Mesenteric fat pad (tissue), 1 donor: ENCODE data around the gene IL25. TPM values are rescaled to one million over a fixed set of nuclear protein-coding genes. Genes with fewer than 3 reads are reported as not detected.
A peak's percentile ranks its signal among the peaks of the same experiment; 100 is the strongest.

ENCODE experiments used
- microRNA-seq: library from miRNA; unstranded; fragments of <30 nt; microRNA quantifications from one replicate; pipeline ENCODE4 v1.2.0, GENCODE V29; 2020; ENCODE audit warnings: borderline number of aligned reads
- total RNA-seq: library from RNA; stranded (reverse); fragmentation: NEBNext Ultra II Directional; extraction: Animal tissue kit (Norgen Biotek cat#: 25700); gene quantifications from one replicate; pipeline ENCODE4 v1.2.1, GENCODE V29; 2021
- donor health status: DM: yes; HTN: yes; CAD: no.

IL25 gene
- total RNA-seq, 1 donor from 2014 or later, result not detected

Small RNA genes within 50 kb of the gene (microRNA-seq; reads per million reads assigned to microRNA genes)
- gene MIR208A (16.7 reads per million, percentile 15 among the genes with 10 or more reads in this experiment), gene MIR208B (74.8 reads per million, percentile 41 among the genes with 10 or more reads in this experiment)

Other genes with a start within 250 kb of the IL25 start
- gene SLC7A8, start 189.1 kb upstream of the IL25 start, total RNA-seq, result 33.4 TPM
- not detected for gene RNF212B, start 134.9 kb upstream of the IL25 start, total RNA-seq
- 6.8 TPM for gene HOMEZ, start 86.7 kb upstream of the IL25 start, total RNA-seq
- gene PPP1R3E, start 70.0 kb upstream of the IL25 start, total RNA-seq, result 8.0 TPM
- gene BCL2L2, start 66.0 kb upstream of the IL25 start, total RNA-seq, result 60.1 TPM
- gene PABPN1, start 51.4 kb upstream of the IL25 start, total RNA-seq, result 129 TPM
- 7.0 TPM for gene SLC22A17, start 19.9 kb upstream of the IL25 start, total RNA-seq
- 15.5 TPM for gene EFS, start 7.6 kb upstream of the IL25 start, total RNA-seq
- not detected for gene CMTM5, start 4.2 kb downstream of the IL25 start, total RNA-seq
- gene MYH6, start 35.5 kb downstream of the IL25 start, total RNA-seq, result not detected
- gene MYH7, start 62.9 kb downstream of the IL25 start, total RNA-seq, result not detected
- gene NGDN, start 96.9 kb downstream of the IL25 start, total RNA-seq, result 29.7 TPM
- 3.1 TPM for gene ZFHX2, start 179.0 kb downstream of the IL25 start, total RNA-seq
- gene THTPA, start 183.5 kb downstream of the IL25 start, total RNA-seq, result 16.7 TPM
- 32.8 TPM for gene AP1G2, start 195.0 kb downstream of the IL25 start, total RNA-seq
- gene JPH4, start 206.0 kb downstream of the IL25 start, total RNA-seq, result 1.1 TPM